ENCODE measurements around the gene ARSG. TPM values are rescaled to one million over a fixed set of nuclear protein-coding genes. Genes with fewer than 3 reads are reported as not detected.

The ARSG gene
- total and polyA plus RNA-seq, 9 of the 15 experiments (the other 6 are each of a cell fraction or from before 2014, with no cell fraction given), result 1.0 to 5.6 (median 1.8) TPM

GRCh38 chr17:68437979-68438822, 146.9 kb downstream of the ARSG start (continued):
- no peak for TF ChIP-seq CHD7 (IDR thresholded peaks at IDR 0.05; ENCODE audit: low read depth, low read length)
- no peak for TF ChIP-seq ZNF407 (IDR thresholded peaks at IDR 0.05; ENCODE audit: low read depth)
- TF ChIP-seq MEIS2 (IDR thresholded peaks at IDR 0.05; ENCODE audit: partially characterized antibody), result no peak
- no peak for TF ChIP-seq HDAC6 (IDR thresholded peaks at IDR 0.05; ENCODE audit: low read depth, low read length)
- no peak; the same call in 1 of the 2 replicates for TF ChIP-seq ZNF766 (CRISPR knock-in tag; conservative IDR thresholded peaks at IDR 0.05)
- no peak for TF ChIP-seq ZNF217 (CRISPR knock-in tag; IDR thresholded peaks at IDR 0.05)
- TF ChIP-seq HLTF (IDR thresholded peaks at IDR 0.05), result no peak
